HG03469 (cell line): ENCODE results near the gene SARDH.

Source experiments
- ATAC-seq: cut with Tn5 transposase; IDR thresholded peaks from one replicate; pipeline ENCODE4 v1.9.1; 2021; ENCODE audit warnings: mild to moderate bottlenecking, moderate library complexity, moderate number of reproducible peaks; ENCODE audit not compliant: unreplicated experiment

SARDH gene

DNA sequence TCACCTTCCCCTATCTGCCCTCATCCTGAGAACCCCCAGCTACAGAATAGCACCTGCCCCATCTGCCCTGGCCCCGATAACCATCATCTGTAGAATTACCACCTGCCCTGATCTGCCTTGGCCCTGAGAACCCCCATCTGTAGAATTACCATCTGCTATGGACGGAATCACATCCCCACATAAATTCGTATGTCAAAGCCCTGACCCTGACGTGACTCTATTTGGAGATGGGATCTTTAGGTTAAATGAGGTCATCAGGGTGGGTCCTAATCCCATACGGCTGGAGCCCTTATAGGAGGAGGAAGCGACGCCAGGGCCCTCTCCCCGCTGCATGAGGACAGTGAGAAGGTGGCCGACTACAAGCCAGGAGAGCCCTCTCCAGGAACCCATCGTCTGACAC lies 32.6 kb downstream of the SARDH start:
- no peak for ATAC-seq

DNA sequence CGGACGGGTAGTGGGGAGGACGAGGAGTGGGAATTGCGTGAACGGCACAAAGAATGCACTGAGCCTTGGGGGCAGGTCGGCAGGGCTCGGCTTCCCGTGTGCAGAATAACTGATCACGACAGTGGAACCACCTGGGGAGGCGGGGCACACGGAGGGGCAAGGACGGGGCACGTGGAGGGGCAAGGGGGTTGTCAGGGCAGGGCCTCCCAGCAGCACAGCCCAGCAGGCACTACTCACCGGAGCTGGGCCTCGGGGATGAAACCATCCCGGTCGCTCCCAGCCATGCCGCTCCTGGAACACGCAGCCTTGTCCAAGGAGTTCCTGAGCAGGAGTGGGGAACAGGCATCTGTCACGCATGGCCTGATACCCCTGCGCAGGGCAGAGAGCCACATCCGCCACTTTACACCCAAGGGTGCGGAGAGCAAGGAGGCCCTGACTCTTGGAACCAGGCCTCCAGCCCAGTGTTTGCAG lies 33.4 kb downstream of the SARDH start:
- no peak for ATAC-seq

DNA sequence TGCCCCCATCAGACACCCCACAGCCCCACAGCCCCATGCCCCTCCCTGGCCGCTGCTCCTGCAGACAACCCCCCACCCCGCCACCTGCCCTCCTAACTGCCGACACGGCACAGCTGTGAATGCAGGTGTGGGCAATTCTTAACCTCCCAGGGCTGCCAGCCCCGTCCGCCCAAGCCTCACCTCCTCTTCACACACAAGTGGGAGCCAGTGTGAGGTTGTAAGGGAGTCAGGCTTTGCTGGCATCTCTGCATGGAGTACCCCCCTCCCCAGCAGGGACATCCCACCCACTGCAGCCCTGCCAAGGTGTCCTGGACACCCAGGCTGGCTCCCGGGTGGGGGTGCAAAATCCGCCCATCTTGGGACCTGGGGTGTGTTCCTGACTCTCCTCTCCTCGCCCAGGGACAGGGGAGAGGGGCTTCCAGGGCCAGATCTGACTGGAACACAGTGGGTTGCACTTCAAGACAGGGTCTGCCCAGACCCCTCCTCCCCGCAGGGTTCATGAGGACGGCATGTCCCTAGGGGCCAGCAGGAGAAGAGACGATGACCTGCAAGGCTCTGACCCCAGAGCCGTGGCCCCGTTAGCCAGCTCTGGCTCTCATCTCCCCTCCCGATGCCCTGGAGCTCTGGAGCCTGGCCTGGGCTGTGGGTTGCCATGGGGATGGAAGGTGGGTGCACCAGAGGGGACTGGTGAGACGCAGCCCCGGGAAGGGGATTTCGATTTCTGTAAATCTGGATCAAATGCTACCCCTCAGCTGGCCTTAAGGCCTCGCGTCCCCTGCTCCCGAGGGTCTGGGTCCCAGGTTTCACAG lies 34.4 kb downstream of the SARDH start:
- ATAC-seq, result no peak

DNA sequence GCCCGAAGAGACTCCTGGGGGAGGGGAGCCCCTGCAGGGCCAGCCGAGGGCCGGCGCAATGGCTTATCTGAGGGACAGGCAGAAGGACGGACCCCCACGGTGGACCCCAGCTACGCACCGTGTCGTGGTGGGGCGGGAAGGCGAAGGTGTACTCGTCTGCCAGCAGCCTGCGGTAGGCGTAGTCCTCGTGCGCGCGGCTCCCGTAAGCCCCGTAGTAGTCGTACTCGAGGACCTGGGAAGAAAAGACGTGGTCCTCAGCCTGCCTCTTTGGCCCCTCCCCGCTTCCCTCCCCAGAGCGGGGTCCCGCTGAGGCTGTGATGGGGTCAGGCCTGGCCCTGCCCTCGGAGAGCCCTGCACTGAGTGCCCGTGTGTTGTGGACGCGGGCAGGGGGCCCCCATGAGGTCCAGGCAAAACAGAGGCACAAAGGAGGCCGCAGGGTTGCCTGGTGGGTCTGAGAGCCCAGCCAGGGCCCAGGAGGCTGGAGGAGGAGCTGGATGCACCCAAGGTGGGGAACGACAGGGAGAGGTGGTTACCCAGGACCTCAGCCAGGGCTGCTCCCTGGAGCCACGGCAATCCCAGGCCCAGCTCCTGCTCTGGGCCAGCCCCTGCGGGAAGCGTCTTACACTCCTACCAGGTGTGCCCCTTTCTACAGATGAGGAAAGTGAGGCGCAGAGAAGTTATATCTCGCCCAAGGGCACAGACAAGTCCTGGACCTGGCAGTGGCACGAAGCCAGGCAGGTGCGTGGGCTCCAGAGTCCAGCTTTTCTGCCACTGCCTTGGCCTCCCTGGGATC lies 35.2 kb downstream of the SARDH start:
- ATAC-seq, result no peak

DNA sequence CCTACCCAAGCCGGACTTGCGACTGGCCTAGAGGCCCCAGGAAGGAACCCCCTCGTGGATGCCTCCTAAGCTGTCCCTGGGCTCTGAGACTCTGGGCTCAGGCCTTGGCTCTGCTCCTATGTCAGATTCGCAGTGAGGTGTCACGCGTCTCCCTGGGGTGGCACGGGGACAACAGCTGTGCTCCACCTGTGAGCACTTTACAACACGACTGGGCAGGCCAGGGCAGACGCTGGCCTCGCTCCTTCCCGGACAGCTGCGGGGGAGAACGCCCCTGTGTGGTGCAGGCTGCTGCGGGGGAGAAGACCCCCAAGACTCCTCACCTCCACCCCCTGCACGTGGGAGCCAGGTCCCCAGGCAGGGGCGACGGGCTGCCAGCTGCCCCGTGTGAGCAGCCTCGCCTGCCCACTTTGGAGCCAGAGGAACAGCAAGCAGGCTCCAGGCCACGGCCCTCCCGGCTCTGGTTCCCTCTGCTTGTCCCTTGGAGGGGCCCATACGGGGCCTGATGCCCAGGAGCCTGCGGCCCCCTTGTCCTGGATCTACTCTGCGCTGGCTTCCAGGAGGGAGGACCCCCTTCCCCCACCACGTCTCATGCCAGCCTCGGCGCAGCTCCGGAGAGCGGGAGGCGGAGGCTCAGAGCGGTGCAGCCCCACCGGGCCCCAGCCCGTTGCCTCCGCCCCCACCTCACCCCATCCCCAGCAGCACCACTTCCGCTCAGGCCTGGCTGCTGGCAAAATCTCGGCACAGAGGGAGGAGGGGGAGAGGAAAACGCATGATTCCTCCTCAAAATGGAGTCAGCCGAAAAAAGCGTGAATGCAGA lies 36.0 kb downstream of the SARDH start:
- ATAC-seq, result no peak

DNA sequence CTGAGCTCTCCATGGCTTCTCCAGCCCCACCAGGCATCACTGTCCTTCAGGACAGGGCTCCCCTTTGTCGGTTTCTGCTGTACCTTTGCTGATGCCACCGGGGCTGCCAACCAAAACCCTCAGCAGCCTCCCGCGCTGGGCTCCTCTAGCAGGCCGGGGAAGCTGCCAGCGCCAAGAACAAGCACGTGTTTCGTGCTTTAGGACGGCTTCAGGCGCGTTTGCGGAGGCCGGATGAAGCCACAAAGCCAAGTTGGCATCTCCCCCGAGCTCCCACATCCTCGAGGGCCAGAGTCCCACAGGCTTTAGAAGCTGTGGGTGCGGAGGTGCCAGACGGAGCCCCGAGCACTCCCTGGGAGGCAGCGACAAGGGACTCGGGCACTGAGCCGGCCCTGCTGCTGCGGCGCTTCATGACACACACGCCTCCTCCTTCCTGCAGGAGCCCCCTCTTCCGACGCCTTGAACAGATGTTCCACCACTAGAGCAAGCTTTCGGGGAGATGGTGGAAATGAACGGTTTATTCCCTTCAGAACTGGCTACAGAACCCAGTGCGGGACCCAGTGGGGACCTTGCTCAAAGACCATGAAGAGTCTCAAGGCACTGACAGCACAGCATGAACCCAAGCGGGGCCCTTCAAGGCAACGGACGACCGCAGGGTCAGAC lies 36.7 kb downstream of the SARDH start:
- ATAC-seq, result no peak

DNA sequence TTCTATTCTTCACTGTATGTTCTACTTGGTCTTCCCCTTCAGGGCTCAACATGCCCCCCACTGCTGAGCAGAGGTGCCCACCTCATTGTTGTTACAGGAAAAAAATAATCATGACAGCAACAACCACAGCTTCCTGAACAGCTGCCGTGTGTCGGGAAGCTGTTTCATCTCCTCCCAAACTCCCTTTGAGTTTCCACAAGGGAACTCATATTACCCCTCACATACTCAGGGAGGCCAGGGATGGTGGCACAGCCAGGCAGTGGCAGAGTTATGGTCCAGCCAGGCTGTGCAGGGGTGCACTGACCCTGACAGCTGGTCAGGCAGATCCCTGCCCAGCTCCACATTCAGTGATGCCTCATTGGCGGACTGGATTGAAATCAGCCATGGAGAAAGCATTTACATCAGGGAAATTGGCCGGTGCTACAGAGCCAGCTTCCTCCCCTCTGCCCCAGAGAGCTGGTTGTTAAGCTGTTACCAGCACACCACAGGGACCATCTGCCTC lies 37.3 kb downstream of the SARDH start:
- ATAC-seq, result no peak

DNA sequence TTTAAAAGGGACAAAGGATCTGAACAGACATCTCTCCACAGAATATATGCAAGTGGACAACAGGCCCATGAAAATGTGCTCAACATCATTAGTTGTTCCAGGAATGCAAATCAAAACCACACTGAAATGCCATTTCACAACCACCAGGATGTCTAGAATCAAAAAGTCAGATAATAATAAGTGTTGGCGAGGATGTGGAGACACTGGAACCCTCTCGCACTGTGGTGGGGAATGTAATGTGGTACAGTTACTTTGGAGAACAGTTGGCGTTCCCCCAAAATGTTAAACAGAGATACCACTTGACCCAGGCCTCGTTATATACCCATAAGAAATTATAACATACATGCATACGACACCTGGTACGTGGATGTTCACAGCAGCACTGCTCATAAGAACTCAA lies 38.6 kb downstream of the SARDH start:
- no peak for ATAC-seq

DNA sequence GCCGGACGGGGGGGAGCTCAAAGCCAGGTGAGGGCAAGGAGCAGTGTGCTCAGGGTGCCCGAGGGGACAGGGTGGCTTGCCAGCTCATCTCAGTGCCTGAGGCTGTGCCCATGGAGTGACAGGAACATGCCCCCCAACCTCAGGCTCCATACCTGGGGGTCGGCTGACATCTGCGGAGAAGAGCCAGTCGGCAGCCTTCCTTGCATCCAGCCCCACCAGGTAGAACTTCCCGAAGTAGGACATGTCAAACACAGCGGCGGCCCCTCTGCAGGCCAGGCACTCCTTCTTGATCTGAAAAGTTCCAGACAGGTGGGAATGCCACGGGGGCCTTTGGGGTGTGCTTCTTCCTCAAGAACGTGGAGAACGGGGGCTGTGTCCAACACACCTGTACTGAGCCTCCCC lies 42.1 kb downstream of the SARDH start:
- ATAC-seq, result no peak

DNA sequence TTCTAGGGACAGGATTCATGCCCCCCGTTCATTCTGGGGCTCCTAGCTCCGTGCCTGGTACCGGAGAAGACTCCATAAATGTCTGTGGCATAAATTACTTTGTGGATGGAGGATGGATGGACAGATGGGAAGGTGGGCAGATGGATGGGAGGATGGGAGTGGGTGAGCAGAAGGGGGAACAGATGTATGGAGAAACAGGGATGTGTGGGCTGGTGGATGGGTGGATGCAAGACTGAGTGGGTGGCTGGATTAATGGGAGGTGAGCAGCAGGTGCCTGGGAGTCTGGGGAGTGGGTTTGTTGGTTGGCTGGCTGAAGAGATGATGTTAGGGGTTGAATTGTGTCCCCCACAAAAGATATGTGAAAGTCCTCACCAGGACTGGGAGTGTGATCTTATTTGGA lies 43.5 kb downstream of the SARDH start:
- no peak for ATAC-seq

DNA sequence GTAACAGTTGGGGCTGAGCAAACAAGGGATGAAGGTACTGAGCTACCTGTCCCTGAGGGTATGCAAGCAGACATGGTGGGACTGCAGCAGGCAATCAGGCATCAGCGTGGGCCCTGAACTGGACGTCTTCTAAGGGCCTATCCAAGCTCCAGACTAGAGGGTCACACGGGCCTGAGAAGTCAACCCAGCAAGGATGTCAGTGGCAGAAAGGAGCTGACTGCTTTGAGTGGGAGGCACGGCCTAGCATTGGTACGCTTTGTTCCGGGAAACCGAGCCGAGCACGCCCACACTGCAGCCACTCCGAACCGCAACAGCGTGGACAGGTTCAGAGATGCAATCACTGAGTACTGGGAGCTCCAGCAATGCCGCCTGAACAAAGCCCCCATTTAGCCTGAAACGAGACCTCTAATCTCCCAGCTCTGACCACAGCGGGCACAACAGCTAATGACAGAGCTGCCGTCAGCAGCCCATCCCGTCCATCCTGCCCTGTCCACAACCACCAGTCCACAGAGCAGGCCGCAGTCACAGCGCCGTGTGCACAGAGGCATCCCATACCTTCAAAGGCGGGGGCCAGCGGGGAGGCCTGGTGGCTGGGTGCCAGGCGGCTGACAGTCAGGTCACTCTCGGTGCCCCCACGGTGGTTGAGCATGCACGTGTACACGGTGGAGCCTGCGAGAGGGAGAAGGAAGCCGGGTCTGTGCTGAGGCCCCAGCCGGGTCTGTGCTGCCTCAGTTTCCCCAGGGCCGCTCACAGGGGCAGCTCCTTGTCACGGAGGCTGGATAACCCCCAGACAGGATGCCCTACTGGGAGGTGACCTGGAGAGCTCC lies 44.2 kb downstream of the SARDH start:
- no peak for ATAC-seq

DNA sequence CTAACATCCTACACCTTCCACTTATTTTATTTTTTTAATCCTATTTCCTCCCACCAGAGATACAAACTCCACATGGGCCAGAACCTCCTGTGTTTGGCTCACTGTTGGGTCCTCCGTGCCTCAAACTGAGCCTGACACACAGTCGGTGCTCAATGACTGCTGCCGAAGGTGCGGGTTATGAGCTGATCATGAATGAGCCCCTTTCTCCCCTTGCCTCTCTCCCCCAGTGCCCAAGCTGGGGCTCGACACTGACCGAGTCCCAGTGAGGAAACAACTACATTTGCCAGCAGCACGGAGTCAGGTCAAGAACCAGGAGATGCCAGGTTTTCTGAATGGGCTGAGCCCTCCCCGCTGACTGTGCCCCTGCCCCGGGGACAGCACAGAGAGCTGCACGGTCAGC lies 45.0 kb downstream of the SARDH start:
- ATAC-seq, result no peak

DNA sequence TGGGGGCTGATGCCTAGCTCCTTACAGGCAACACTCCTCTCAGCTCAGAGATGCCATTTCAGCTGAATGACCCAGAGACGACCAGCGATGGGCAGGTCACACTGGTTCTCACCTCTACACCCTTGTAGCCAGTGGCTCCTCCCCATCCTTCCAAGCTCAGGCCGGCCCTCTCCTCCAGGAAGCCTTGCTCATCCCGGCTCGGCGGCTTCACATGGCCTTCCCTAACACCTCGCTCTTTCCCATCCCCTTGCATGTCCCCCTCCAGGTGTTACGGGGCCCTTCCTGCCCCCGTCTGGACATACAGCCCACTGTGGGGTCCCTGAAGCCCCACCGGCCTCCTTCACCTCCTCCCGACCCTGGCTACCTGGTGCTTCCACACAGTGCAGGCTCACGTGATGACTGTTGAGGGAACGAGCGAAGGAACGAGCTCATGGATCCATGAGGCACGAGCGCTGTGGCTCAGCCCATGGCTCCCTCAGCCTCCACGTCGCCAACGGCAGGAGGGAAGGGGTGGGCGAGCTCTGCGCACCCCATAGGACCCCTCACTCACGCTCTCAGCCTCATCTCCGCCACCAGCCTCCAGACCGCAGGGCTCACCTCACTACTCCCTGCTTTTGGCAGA lies 45.7 kb downstream of the SARDH start:
- ATAC-seq, result no peak

DNA sequence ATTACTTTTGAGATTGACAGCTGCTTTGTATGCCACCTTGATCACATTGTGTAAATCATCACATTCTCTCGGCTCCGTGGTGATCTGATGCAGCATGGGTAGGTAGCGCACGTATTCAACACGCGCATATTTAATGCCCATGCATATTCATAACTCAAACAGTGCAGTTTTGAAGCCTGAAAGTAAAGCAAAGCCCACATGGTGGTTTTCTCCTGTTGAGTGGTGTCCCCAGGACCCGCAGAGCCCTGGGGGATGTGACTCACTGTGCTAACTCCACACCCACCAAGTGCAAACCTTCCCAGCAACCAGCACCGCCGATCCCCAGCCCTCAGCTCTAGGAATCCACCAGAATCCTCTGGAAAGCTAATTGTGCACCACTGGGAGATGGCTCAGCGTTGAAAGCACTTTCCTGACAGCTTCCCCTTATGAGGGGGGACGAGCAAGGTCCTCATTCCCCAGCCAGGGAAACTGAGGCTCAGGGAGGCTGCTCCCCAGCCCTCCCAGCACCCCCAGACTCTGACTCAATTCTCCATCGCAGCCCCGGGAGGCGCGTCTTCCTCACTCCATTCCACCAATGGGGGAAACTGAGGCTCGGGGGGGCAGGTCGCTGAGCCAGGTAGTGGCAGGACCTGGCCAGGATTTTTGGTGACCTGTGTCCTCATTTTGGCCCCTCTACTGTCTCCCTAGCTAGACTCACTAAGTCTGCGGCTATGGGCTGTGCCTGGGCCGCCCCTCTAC lies 46.4 kb downstream of the SARDH start:
- no peak for ATAC-seq

DNA sequence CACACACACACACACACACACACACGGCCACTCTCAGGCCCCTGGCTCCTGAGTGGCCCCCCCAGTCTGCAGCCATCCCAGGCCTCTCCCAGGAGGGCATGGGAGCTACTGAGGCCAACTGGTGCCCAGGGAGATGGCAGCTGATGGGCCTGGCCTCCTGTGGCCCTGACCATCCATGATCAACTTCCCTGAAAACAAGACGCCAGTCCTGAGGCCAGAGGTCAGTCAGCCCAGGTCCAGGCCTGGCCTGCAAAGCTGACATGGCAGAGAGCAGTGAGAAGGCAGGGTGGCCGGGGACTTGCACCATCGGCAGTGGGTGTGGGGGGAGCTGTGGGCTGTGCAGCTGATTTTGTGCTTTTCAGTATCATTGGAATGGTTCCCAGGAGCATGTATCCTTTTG lies 47.0 kb downstream of the SARDH start:
- no peak for ATAC-seq

DNA sequence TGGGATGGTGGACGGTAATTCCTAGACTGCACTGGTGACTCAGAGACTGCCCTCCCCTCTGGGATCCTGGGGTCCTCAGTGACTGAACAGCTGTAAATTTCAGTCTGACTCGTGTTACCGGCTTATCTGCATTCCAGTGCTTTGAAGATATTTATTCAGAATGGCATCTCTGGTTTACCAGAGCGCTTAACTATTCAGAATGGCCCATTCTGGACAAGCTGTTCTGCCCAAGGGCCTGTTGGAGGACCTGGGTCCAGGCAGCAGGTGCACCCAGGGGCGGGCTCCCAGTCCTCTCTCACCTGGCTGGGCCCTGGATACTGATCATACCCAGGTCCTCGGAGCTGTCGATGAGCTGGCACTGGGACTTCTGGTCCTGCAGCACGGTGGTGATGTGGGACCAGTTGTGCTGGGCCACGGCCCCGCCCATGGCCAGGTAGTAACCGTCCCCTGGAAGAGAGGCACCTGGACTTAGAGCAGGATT lies 48.0 kb downstream of the SARDH start:
- no peak for ATAC-seq

DNA sequence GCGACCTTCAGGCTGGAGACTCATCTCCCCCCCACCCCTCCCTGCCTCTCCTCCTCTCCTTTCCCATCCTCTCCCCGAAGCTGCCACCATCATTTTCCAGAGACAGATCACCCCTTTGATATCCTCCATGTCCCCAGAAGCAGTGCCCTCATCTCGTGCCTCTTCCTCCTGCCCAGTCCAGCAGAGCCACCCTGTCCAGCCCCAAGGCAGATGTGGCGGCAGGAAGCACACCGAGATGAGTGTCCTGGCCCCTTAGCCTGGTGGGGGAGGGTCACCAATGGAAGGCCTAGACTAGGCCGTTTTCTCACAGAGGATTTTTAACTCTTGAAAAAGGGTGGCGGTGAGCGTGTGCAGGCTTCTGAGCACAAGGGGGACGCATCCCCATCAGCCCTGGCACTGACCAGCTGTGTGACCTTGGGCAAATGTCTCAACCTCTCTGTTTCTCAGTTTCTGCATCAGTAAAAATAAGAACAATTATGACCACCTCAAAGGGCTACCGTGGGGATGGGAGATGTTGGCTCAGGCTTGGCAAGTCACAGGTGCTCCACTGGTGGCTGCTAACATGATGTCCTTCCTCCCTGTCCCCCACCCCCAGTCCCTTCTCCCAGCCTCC lies 48.9 kb downstream of the SARDH start:
- no peak for ATAC-seq
